Liver (tissue), 9 donors: ENCODE measurements around the gene BRAT1. TPM values are rescaled to one million over a fixed set of nuclear protein-coding genes. Genes with fewer than 3 reads are reported as not detected.

Source experiments
- DNase-seq: peaks from one replicate; pipeline ENCODE4 v3.0.0-alpha.2; 2017; ENCODE audit warnings: low spot score
- H3K27ac ChIP-seq, 2 donors: one replicate each; pipeline ENCODE4 v1.7.0; 2013; ENCODE audit warnings: inconsistent platforms in 2 of 2, low read length in 2 of 2, control low read depth in 1 of 2, low read depth in 1 of 2, mild to moderate bottlenecking in 1 of 2
- H3K27me3 ChIP-seq, 4 donors: one replicate each; pipeline versions ENCODE4 v1.6.1 to v1.7.0; 2013; ENCODE audit warnings: low read length in 3 of 4, inconsistent platforms in 1 of 4, mild to moderate bottlenecking in 1 of 4, moderate library complexity in 1 of 4; ENCODE audit not compliant: control insufficient read depth in 4 of 4, insufficient read depth in 4 of 4
- H3K36me3 ChIP-seq, 4 donors: one replicate each; pipeline versions ENCODE4 v1.6.1 to v1.7.0; 2013; ENCODE audit warnings: low read length in 3 of 4, mild to moderate bottlenecking in 3 of 4, low read depth in 1 of 4, moderate library complexity in 1 of 4; ENCODE audit not compliant: control insufficient read depth in 4 of 4, insufficient read depth in 3 of 4
- H3K4me1 ChIP-seq, 4 donors: one replicate each; pipeline versions ENCODE4 v1.6.1 to v1.7.0; 2013; ENCODE audit warnings: low read length in 3 of 4, mild to moderate bottlenecking in 3 of 4, moderate library complexity in 1 of 4; ENCODE audit not compliant: control insufficient read depth in 4 of 4, insufficient read depth in 4 of 4
- H3K4me3 ChIP-seq, 3 donors: one replicate each; pipeline versions ENCODE4 v1.6.1 to v1.7.0; 2013; ENCODE audit warnings: low read length in 3 of 3, control low read depth in 1 of 3, low read depth in 1 of 3, mild to moderate bottlenecking in 1 of 3
- H3K9ac ChIP-seq, 2 donors: one replicate each; pipeline ENCODE4 v1.7.0; 2013; ENCODE audit warnings: low read length in 2 of 2, mild to moderate bottlenecking in 2 of 2, moderate library complexity in 2 of 2, control low read depth in 1 of 2, low read depth in 1 of 2
- H3K9me3 ChIP-seq, 4 donors: one replicate each; pipeline versions ENCODE4 v1.6.1 to v1.7.0; 2013; ENCODE audit warnings: low read length in 3 of 4; ENCODE audit not compliant: control insufficient read depth in 4 of 4
- EGR1 ChIP-seq, 2 donors: IDR thresholded peaks; 2 replicates each; pipeline ENCODE4 v1.6.1; 2016 to 2018; ENCODE audit warnings: antibody characterized with exemption in 2 of 2, low read depth in 2 of 2
- FOXA2 ChIP-seq: IDR thresholded peaks from 2 replicates; pipeline ENCODE4 v1.6.1; 2016; ENCODE audit warnings: antibody characterized with exemption
- GABPA ChIP-seq, 2 donors: IDR thresholded peaks in 1 of 2; conservative IDR thresholded peaks in 1 of 2; 2 replicates each; pipeline ENCODE4 v1.6.1; 2016; ENCODE audit warnings: antibody characterized with exemption in 2 of 2, mild to moderate bottlenecking in 1 of 2, moderate library complexity in 1 of 2
- HNF4A ChIP-seq, 2 donors: conservative IDR thresholded peaks; 2 replicates each; pipeline ENCODE4 v1.6.1; 2016; ENCODE audit warnings: antibody characterized with exemption in 2 of 2, mild to moderate bottlenecking in 2 of 2
- HNF4G ChIP-seq: IDR thresholded peaks from 2 replicates; pipeline ENCODE4 v1.6.1; 2016; ENCODE audit warnings: antibody characterized with exemption
- JUND ChIP-seq, 2 donors: IDR thresholded peaks; 2 replicates each; pipeline ENCODE4 v1.6.1; 2016; ENCODE audit warnings: antibody characterized with exemption in 2 of 2
- NR2F2 ChIP-seq: IDR thresholded peaks from 2 replicates; pipeline ENCODE4 v1.6.1; 2016; ENCODE audit warnings: antibody characterized with exemption
- RAD21 ChIP-seq, 2 donors: IDR thresholded peaks; 2 replicates each; pipeline ENCODE4 v1.6.1; 2016; ENCODE audit warnings: antibody characterized with exemption in 2 of 2, mild to moderate bottlenecking in 2 of 2
- RXRA ChIP-seq, 2 donors: IDR thresholded peaks; 2 replicates each; pipeline ENCODE4 v1.6.1; 2017 to 2018; ENCODE audit warnings: antibody characterized with exemption in 2 of 2, mild to moderate bottlenecking in 1 of 2
- SP1 ChIP-seq: IDR thresholded peaks from 2 replicates; pipeline ENCODE4 v1.6.1; 2018; ENCODE audit warnings: antibody characterized with exemption, mild to moderate bottlenecking
- YY1 ChIP-seq: IDR thresholded peaks from 2 replicates; pipeline ENCODE4 v1.6.1; 2016; ENCODE audit warnings: antibody characterized with exemption, mild to moderate bottlenecking
- WGBS: extraction: QIAGEN DNeasy Blood & Tissue Kit; methylation state at CpG from one replicate; pipeline ENCODE4 v1.1.7; 2013; 5-methylcytosine and 5-hydroxymethylcytosine counted together
- polyA plus RNA-seq, 2 donors: library from polyadenylated mRNA; stranded (reverse) in 1 of 2; unstranded in 1 of 2; fragments of 200-250 nt in 1 of 2; fragments of >200 nt in 1 of 2; fragmentation: Nextera tagmentation in 1 of 2; extraction: Ambion mirVana in 1 of 2; gene quantifications; one replicate each; pipeline versions ENCODE4 v1.2.1 to v1.2.3, GENCODE V29; 2013 to 2015
- total RNA-seq, 2 donors: library from RNA; depleted of rRNA; stranded (reverse); fragments of >200 nt; gene quantifications; one replicate each; pipeline ENCODE4 v1.2.3, GENCODE V29; 2014
- TF ChIP-seq, protein P1 (sequence below): IDR thresholded peaks from 2 replicates; pipeline ENCODE4 v1.6.1; 2016; ENCODE audit warnings: antibody characterized with exemption
- TF ChIP-seq, protein P2 (sequence below): IDR thresholded peaks from 2 replicates; pipeline ENCODE4 v1.6.1; 2016; ENCODE audit warnings: antibody characterized with exemption, mild to moderate bottlenecking
- TF ChIP-seq, protein P3 (sequence below): IDR thresholded peaks from 2 replicates; pipeline ENCODE4 v1.6.1; 2016; ENCODE audit warnings: antibody characterized with exemption
- TF ChIP-seq, protein P4 (sequence below): IDR thresholded peaks from 2 replicates; pipeline ENCODE4 v1.6.1; 2016; ENCODE audit warnings: antibody characterized with exemption
- TF ChIP-seq, protein P5 (sequence below): fragments of 150-350 bp; IDR thresholded peaks from 2 replicates; pipeline ENCODE4 v1.5.1; 2017; ENCODE audit warnings: improper control_type of control experiment, low read depth, low read length; ENCODE audit not compliant: missing input control
- donor health status: healthy.
- donor health status: healthy.
- donor health status: healthy.
- donor health status: healthy.
- donor health status: healthy.

The BRAT1 gene
- total and polyA plus RNA-seq, 4 donors: 10.0 to 20.7 (median 16.7) TPM

DNA sequence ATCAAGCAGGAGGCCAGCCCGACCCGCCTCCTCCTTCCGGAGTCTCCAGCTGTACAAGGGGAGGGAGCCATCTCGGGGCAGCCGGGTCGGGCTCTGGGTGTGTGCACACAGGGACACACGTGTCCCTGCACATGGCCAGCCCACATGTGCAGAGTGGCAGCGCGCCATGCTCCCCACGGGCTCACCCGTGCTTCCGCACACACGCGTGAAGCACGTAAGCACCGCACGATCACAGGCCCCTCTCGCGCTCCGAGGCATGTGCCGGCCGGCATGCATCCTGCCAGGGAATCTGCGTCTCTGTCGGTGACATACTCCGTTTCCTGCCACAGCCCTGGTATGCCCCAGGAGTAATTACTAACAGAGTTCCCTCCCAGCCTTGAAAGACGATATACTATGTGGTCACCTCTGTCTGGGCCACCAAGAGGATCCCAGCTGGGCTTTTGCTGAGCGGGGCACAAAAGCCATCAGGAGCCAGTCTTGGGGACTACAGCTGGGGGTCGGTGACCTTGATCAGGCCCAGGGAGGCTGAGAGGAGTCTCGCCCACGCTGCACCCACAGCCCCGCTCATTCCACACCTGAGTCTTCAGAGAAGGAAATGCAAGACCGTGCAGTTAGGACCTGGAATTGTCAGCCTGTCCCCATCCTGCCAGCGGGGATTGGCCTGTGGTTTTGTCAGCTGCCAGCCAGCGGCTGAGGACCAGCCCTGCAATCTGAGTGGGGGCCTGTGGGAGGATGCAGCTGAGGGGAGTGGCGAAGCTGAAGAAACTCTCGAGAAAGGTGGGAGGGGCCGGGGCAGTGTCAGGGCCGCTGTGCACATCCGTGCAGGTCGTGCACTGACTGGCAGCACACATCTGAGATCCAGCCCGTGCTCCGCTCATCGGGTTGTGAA is 46.8 kb downstream of the BRAT1 start:
- Histone ChIP-seq H3K27me3 (no peaks in the 10 kb centered on the region), H3K4me3 (no peak overlapping the region), H3K36me3 (no peaks in the 10 kb centered on the region), H3K9ac (no peak overlapping the region), H3K27ac (peak overlapping the region; percentile 15 to 40), H3K9me3 (no peaks in the 10 kb centered on the region), H3K4me1 (peaks cover 0 to 11% (median 3%) of the 10 kb centered on the region in 4 donors)
- WGBS: 63% methylated on average over 43 of the region's 43 CpGs
- DNase-seq: no peak
- TF ChIP-seq RAD21 (IDR thresholded peaks at IDR 0.05) (no peak), RXRA (IDR thresholded peaks at IDR 0.05) (peak in 1 of 2 donors; percentile 37), NR2F2 (peak; percentile 21), SP1 (no peak), YY1 (no peak), HNF4A (conservative IDR thresholded peaks at IDR 0.05) (no peak)
- TF ChIP-seq, protein P1, sequence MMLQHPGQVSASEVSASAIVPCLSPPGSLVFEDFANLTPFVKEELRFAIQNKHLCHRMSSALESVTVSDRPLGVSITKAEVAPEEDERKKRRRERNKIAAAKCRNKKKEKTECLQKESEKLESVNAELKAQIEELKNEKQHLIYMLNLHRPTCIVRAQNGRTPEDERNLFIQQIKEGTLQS: no peak

DNA sequence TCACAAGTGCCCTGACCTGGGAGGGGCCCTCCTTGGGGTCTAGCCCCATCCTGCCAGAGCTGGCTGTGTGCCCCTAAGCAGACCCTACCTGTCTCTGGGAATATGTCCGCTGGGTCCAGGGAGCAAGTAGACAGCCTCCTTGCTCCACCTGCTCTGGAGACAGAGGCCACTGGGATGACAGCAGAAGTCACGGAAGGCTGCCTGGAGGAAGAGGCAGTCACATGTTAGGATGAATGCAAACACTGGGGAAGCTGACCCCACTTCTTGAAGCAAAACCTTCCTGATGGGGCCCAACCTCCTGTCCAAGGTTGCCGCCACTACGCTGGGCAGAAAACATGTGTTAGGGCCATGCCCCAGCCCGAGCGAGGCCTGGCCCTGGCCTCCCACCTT is 47.4 kb downstream of the BRAT1 start:
- Histone ChIP-seq H3K9me3 (no peaks in the 10 kb centered on the region), H3K27me3 (no peaks in the 10 kb centered on the region), H3K4me3 (no peak overlapping the region), H3K27ac (peak overlapping the region in 1 of 2 donors; percentile 40), H3K4me1 (peaks cover 0 to 11% (median 3%) of the 10 kb centered on the region in 4 donors), H3K36me3 (no peaks in the 10 kb centered on the region), H3K9ac (no peak overlapping the region)
- no peak for DNase-seq
- WGBS: 85% methylated on average over 6 of the region's 6 CpGs
- no peak for TF ChIP-seq RXRA (IDR thresholded peaks at IDR 0.05)
- TF ChIP-seq, protein P2, sequence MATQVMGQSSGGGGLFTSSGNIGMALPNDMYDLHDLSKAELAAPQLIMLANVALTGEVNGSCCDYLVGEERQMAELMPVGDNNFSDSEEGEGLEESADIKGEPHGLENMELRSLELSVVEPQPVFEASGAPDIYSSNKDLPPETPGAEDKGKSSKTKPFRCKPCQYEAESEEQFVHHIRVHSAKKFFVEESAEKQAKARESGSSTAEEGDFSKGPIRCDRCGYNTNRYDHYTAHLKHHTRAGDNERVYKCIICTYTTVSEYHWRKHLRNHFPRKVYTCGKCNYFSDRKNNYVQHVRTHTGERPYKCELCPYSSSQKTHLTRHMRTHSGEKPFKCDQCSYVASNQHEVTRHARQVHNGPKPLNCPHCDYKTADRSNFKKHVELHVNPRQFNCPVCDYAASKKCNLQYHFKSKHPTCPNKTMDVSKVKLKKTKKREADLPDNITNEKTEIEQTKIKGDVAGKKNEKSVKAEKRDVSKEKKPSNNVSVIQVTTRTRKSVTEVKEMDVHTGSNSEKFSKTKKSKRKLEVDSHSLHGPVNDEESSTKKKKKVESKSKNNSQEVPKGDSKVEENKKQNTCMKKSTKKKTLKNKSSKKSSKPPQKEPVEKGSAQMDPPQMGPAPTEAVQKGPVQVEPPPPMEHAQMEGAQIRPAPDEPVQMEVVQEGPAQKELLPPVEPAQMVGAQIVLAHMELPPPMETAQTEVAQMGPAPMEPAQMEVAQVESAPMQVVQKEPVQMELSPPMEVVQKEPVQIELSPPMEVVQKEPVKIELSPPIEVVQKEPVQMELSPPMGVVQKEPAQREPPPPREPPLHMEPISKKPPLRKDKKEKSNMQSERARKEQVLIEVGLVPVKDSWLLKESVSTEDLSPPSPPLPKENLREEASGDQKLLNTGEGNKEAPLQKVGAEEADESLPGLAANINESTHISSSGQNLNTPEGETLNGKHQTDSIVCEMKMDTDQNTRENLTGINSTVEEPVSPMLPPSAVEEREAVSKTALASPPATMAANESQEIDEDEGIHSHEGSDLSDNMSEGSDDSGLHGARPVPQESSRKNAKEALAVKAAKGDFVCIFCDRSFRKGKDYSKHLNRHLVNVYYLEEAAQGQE: no peak
- TF ChIP-seq EGR1 (IDR thresholded peaks at IDR 0.05; ENCODE audit: low read depth in 2 of 2): no peak
- TF ChIP-seq, protein P3, sequence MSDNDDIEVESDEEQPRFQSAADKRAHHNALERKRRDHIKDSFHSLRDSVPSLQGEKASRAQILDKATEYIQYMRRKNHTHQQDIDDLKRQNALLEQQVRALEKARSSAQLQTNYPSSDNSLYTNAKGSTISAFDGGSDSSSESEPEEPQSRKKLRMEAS: no peak
- TF ChIP-seq YY1: no peak
- no peak for TF ChIP-seq NR2F2
- TF ChIP-seq, protein P4, sequence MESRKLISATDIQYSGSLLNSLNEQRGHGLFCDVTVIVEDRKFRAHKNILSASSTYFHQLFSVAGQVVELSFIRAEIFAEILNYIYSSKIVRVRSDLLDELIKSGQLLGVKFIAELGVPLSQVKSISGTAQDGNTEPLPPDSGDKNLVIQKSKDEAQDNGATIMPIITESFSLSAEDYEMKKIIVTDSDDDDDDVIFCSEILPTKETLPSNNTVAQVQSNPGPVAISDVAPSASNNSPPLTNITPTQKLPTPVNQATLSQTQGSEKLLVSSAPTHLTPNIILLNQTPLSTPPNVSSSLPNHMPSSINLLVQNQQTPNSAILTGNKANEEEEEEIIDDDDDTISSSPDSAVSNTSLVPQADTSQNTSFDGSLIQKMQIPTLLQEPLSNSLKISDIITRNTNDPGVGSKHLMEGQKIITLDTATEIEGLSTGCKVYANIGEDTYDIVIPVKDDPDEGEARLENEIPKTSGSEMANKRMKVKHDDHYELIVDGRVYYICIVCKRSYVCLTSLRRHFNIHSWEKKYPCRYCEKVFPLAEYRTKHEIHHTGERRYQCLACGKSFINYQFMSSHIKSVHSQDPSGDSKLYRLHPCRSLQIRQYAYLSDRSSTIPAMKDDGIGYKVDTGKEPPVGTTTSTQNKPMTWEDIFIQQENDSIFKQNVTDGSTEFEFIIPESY: no peak
- no peak for TF ChIP-seq GABPA (IDR thresholded peaks at IDR 0.05 in 1 of 2, conservative IDR thresholded peaks at IDR 0.05 in 1 of 2)
- TF ChIP-seq JUND (IDR thresholded peaks at IDR 0.05): no peak
- TF ChIP-seq, protein P5, sequence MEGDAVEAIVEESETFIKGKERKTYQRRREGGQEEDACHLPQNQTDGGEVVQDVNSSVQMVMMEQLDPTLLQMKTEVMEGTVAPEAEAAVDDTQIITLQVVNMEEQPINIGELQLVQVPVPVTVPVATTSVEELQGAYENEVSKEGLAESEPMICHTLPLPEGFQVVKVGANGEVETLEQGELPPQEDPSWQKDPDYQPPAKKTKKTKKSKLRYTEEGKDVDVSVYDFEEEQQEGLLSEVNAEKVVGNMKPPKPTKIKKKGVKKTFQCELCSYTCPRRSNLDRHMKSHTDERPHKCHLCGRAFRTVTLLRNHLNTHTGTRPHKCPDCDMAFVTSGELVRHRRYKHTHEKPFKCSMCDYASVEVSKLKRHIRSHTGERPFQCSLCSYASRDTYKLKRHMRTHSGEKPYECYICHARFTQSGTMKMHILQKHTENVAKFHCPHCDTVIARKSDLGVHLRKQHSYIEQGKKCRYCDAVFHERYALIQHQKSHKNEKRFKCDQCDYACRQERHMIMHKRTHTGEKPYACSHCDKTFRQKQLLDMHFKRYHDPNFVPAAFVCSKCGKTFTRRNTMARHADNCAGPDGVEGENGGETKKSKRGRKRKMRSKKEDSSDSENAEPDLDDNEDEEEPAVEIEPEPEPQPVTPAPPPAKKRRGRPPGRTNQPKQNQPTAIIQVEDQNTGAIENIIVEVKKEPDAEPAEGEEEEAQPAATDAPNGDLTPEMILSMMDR: no peak
- TF ChIP-seq, protein P1: no peak
- no peak for TF ChIP-seq HNF4G
- no peak for TF ChIP-seq SP1
- TF ChIP-seq HNF4A (conservative IDR thresholded peaks at IDR 0.05): no peak
- no peak for TF ChIP-seq RAD21 (IDR thresholded peaks at IDR 0.05)
- TF ChIP-seq FOXA2: no peak
